Sigmoid colon (tissue), 4 donors: ENCODE results near the gene VHLL.

Source experiments
- CTCF ChIP-seq, 4 experiments: fragments of 450-650 bp in 3 of 4; fragments of 200-600 bp in 1 of 4; IDR thresholded peaks; one replicate each; pipeline ENCODE4 v1.5.1; 2016 to 2019; ENCODE audit warnings: antibody characterized with exemption in 4 of 4, mild to moderate bottlenecking in 3 of 4, moderate library complexity in 2 of 4
- EP300 ChIP-seq, 4 donors: sonication (generic); formaldehyde crosslinking; IDR thresholded peaks; one replicate each; pipeline ENCODE4 v1.6.1; 2017; ENCODE audit warnings: antibody characterized with exemption in 4 of 4

GRCh38 chr1:156258859-156259258 lies 40.2 kb downstream of the VHLL start:
- TF ChIP-seq CTCF (IDR thresholded peaks at IDR 0.05) (no peak), EP300 (IDR thresholded peaks at IDR 0.05) (no peak)
